ENCODE results near the gene BEST1. TPM values are rescaled to one million over a fixed set of nuclear protein-coding genes. Genes with fewer than 3 reads are reported as not detected.

BEST1 gene
- 1 to 10 TPM; 3.0 to 4.0 (median 3.4) TPM for total RNA-seq

- Histone ChIP-seq H3K9me3 (no peaks in the 10 kb centered on the region), H3K4me3 (no peak within 1 kb of the TSS), H3K27me3 (peaks cover 26% of the 10 kb centered on the region), H3K36me3 (no peaks in the 10 kb centered on the region), H3K27ac (peak within 1 kb of the TSS in 3 of 4 donors; percentile 62 to 71 (median 69)), H3K4me1 (peaks cover 0 to 37% (median 11%) of the 10 kb centered on the region in 3 donors)
- ATAC-seq = no peak
- 100% methylated on average over 1 of the region's 8 CpGs for WGBS, 2 donors (ENCODE audit: low coverage in 1 of 2)
- TF ChIP-seq CTCF (IDR thresholded peaks at IDR 0.05) = no peak
- TF ChIP-seq POLR2AphosphoS5 (IDR thresholded peaks at IDR 0.05) = no peak
- TF ChIP-seq POLR2A (IDR thresholded peaks at IDR 0.05) = no peak
- no peak for TF ChIP-seq EP300 (IDR thresholded peaks at IDR 0.05)
Observed at GRCh38 chr11:61950035-61950547, at the start of gene BEST1. BEST1 (plus strand) TSS chr11:61950351; CDS start chr11:61951807, 1,456 bp downstream.

- TF ChIP-seq POLR2A (IDR thresholded peaks at IDR 0.05) (no peak), POLR2AphosphoS5 (IDR thresholded peaks at IDR 0.05) (no peak), CTCF (IDR thresholded peaks at IDR 0.05) (no peak), EP300 (IDR thresholded peaks at IDR 0.05) (no peak)
- H3K36me3 ChIP-seq = peaks cover 0 to 86% of the 10 kb centered on the region in 2 donors
- H3K4me1 ChIP-seq = peaks cover 0 to 26% (median 15%) of the 10 kb centered on the region in 3 donors
- 100% methylated on average over 2 of the region's 10 CpGs; no CpG with 5 or more reads in 1 of the 2 donors for WGBS, 2 donors (ENCODE audit: low coverage in 1 of 2)
- no peak overlapping the region for H3K4me3 ChIP-seq
- H3K9me3 ChIP-seq = no peaks in the 10 kb centered on the region
- no peak overlapping the region for H3K27ac ChIP-seq
- ATAC-seq = no peak
- H3K27me3 ChIP-seq = no peaks in the 10 kb centered on the region
Observed at GRCh38 chr11:61901397-61901796, 48.8 kb upstream of the BEST1 start.

- no peak overlapping the region for H3K4me3 ChIP-seq
- no peaks in the 10 kb centered on the region for H3K9me3 ChIP-seq
- H3K36me3 ChIP-seq = peaks cover 0 to 86% of the 10 kb centered on the region in 2 donors
- peaks cover 0 to 26% (median 15%) of the 10 kb centered on the region in 3 donors for H3K4me1 ChIP-seq
- H3K27me3 ChIP-seq = no peaks in the 10 kb centered on the region
- no peak for ATAC-seq
- WGBS, 2 donors (ENCODE audit: low coverage in 1 of 2) = 81 to 94% methylated on average over 3 to 9 of the region's 11 CpGs
- no peak overlapping the region for H3K27ac ChIP-seq
- no peak for TF ChIP-seq CTCF (IDR thresholded peaks at IDR 0.05)
- TF ChIP-seq POLR2AphosphoS5 (IDR thresholded peaks at IDR 0.05) = no peak
- no peak for TF ChIP-seq POLR2A (IDR thresholded peaks at IDR 0.05)
- no peak for TF ChIP-seq EP300 (IDR thresholded peaks at IDR 0.05)
Observed at GRCh38 chr11:61902313-61902712, 47.8 kb upstream of the BEST1 start.

- WGBS, 2 donors (ENCODE audit: low coverage in 1 of 2) = 87% methylated on average over 3 of the region's 3 CpGs; no CpG with 5 or more reads in 1 of the 2 donors
- ATAC-seq = no peak
- Histone ChIP-seq H3K36me3 (peaks cover 0 to 84% of the 10 kb centered on the region in 2 donors), H3K27ac (no peak overlapping the region), H3K4me3 (no peak overlapping the region), H3K27me3 (no peaks in the 10 kb centered on the region), H3K4me1 (peaks cover 0 to 26% (median 6%) of the 10 kb centered on the region in 3 donors), H3K9me3 (no peaks in the 10 kb centered on the region)
- TF ChIP-seq EP300 (IDR thresholded peaks at IDR 0.05) = no peak
- TF ChIP-seq CTCF (IDR thresholded peaks at IDR 0.05) = no peak
- TF ChIP-seq POLR2A (IDR thresholded peaks at IDR 0.05) = no peak
- no peak for TF ChIP-seq POLR2AphosphoS5 (IDR thresholded peaks at IDR 0.05)
Observed at GRCh38 chr11:61903845-61904244, 46.3 kb upstream of the BEST1 start.

- peak overlapping the region in 1 of 4 donors; percentile 11 for H3K27ac ChIP-seq
- H3K9me3 ChIP-seq = no peaks in the 10 kb centered on the region
- peaks cover 0 to 26% (median 3%) of the 10 kb centered on the region in 3 donors for H3K4me1 ChIP-seq
- no peaks in the 10 kb centered on the region for H3K27me3 ChIP-seq
- H3K4me3 ChIP-seq = no peak overlapping the region
- no peak for ATAC-seq
- 60 to 70% methylated on average over 1 to 4 of the region's 19 CpGs for WGBS, 2 donors (ENCODE audit: low coverage in 1 of 2)
- H3K36me3 ChIP-seq = peaks cover 0 to 84% of the 10 kb centered on the region in 2 donors
- no peak for TF ChIP-seq POLR2A (IDR thresholded peaks at IDR 0.05)
- no peak for TF ChIP-seq POLR2AphosphoS5 (IDR thresholded peaks at IDR 0.05)
- no peak for TF ChIP-seq EP300 (IDR thresholded peaks at IDR 0.05)
- no peak for TF ChIP-seq CTCF (IDR thresholded peaks at IDR 0.05)
Observed at GRCh38 chr11:61904539-61905048, 45.6 kb upstream of the BEST1 start.

Data from gastroesophageal sphincter (tissue), 4 donors.